DOHH2 (cell line): ENCODE data around the gene CDK19.

Experiments
- CTCF ChIP-seq: fragments of 200-600 bp; sonication (generic); IDR thresholded peaks from one replicate; pipeline ENCODE4 v1.5.1; 2014; ENCODE audit warnings: antibody characterized with exemption, mild to moderate bottlenecking, low read depth, low read length; ENCODE audit not compliant: poor library complexity, severe bottlenecking
- EZH2phosphoT487 ChIP-seq: fragments of 200-600 bp; sonication (generic); IDR thresholded peaks from 2 replicates; pipeline ENCODE4 v1.6.1; 2017; ENCODE audit warnings: borderline replicate concordance, mild to moderate bottlenecking, antibody characterized with exemption, low read length, moderate library complexity, mixed read lengths

GRCh38 chr6:110664933-110665332 lies 150.3 kb downstream of the CDK19 start:
- TF ChIP-seq EZH2phosphoT487 (no peak), CTCF (no peak)
